ENCODE results near the gene RAB4B.
"Not testable (repeated sequence)": the region's sequence is repeated elsewhere in the genome, so short reads cannot be mapped to it uniquely, and the experiment has no call there.

RAB4B gene, protein sequence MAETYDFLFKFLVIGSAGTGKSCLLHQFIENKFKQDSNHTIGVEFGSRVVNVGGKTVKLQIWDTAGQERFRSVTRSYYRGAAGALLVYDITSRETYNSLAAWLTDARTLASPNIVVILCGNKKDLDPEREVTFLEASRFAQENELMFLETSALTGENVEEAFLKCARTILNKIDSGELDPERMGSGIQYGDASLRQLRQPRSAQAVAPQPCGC

GRCh38 chr19:40777937-40778705 is at the start of gene RAB4B:
Gene RAB4B (plus strand): TSS chr19:40778247. CDS start chr19:40778376, 129 bp downstream.
- DNase-seq = peak; percentile 100

DNA sequence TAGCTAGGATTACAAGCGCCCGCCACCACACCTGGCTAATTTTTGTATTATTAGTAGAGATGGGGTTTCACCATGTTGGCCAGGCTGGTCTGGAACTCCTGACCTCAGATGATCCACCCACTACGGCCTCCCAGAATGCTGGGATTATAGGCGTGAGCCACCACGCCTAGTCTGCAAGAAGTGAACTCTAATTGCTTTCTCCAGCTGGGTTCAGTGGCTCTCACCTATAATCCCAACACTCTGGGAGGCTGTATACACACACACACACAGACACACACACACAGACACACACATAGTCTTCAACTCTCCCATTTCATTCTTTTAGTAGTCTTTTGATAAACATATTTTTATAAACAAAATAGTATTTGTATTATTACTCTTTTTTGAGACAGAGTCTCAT is 48.0 kb upstream of the RAB4B start:
- DNase-seq = not testable (repeated sequence)

GRCh38 chr19:40732304-40732703 is 45.7 kb upstream of the RAB4B start:
- DNase-seq = not testable (repeated sequence)

DNA sequence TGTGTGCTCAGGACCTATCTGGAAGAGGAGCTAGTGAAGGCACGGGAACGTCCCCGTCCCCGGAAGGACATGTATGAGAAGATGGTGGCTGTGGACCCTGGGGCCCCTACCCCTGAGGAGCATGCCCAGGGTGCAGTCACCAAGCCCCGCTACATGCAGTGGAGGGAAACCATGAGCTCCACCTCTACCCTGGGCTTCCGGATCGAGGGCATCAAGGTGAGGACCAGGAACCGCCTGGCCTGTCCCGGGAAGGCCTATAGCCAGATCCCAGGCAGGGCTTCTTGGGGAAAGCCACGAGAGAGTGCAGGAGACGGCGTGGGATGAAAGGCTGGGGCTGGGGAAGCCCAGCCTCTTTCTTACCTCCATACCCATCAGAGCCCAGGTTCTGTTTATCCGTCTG is 44.9 kb upstream of the RAB4B start:
- no peak for DNase-seq

DNA sequence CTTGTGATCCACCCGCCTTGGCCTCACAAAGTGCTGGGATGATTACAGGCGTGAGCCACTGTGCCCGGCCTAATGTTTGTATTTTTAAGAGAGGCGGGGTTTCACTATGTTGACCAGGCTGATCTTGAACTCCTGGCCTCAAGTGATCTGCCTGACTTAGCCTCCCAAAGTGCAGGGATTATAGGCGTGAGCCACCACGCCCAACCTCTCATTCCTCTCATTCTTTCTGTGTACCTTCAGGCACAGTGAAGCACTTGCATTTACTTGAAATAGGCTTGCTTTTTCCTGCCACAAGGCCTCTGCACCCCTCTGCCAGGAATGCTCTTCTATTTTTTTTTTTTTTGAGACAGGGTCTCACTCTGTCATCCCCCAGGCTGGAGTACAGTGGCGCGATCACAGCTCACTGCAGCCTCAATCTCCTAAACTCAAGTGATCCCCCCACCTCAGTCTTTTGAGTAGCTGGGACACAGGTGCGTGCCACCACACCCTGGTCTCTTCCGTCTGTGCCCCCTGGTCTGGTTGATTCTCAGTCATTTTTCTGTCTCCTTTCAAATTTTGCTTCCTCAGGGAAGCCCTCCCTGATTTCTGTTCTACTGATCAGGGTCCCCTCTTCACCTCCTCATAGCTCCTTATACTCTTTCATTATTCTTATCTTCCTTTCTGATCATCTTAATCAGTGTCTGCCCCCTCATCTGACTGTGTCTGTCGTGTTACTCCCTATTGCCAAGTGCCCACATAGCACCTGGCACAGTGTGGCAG is 42.9 kb upstream of the RAB4B start:
- no peak for DNase-seq

DNA sequence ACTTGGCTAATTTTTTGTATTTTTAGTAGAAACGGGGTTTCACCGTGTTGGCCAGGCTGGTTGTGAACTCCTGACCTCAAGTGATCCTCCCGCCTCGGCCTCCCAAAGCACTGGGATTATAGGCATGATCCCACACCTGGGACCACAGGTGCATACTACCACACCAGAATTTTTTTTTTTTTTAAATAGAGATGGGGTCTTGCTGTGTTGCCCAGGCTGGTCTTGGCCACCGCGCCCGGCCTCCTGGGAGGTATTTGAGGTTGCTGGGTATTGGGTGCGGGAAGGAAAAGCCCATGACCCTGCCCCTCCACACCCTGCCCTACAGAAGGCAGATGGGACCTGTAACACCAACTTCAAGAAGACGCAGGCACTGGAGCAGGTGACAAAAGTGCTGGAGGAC is 41.4 kb upstream of the RAB4B start:
- no peak for DNase-seq

- DNase-seq = no peak
These were observed 40.9 kb upstream of the RAB4B start for GRCh38 chr19:40737102-40737644.

DNA sequence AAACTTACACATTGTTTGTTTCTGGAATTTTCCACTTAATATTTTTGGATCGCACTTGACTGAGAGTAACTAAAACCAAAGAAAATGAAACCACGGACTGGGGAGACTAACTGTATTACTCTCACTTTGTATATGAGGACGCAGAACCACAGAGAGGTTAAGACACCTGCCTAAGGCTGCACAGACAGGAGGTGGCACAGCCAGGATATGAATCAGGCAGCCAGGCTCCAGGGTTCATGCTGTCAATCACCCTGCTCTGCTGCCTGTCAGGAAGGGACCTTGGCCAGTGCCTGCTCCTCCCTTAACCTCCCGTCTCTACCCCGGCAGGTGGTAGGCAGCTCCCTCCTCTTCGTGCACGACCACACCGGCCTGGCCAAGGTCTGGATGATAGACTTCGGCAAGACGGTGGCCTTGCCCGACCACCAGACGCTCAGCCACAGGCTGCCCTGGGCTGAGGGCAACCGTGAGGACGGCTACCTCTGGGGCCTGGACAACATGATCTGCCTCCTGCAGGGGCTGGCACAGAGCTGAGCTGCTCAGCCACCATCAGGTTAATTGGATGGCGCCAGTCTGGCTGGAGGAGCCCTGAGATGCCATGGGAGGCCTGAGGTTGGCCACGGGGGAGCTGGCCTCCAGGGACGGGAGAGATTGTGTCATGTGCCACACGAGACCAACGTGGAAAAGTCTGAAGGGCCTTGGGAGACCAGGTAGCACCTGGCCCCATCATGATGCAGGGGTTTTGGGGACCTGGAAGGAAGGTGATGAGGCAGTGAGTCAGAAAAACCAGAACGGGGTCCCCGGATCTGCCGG is 38.8 kb upstream of the RAB4B start:
- DNase-seq = no peak

GRCh38 chr19:40739871-40740703 is 38.0 kb upstream of the RAB4B start:
- no peak for DNase-seq

DNA sequence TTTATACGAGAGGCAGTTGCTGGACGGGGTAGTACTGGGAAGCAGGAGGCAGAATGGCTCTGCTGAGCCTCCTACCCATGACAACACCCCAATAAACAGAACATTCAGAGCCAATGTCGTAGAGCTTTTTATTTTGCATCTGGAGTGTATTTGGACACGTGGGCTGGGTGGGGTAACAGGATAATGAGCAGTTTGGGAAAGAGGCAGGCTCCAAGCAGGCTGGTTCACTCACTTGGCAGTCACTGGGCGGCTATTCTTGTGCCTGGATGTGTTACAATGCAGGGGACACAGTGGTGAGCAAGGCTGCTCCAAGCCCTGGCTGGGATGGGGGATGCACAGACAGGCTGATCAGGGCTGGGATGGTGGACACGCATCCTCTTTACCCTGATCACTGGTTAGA is 37.3 kb upstream of the RAB4B start:
- DNase-seq = no peak

- no peak for DNase-seq
These were observed 36.3 kb upstream of the RAB4B start for GRCh38 chr19:40741527-40742390.

DNA sequence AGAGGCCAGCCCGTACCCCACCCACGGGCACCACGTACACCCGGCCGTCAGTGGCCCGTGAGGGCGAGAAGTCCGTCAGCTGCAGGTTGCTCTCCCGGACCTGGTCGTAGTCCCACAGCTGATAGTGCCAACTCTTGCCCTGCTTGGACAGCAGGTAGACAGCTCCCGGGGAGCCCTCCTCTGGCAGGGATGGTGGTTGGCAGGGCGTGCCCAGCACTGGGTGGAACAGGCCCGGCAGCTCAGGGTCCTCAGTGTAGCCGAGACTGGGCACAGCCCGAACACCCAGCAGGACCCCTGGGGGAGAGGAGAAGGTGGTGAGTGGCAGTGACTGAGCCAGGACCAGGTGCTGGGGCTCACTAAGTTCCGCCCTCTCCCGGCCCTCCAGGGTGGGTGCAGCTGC is 35.6 kb upstream of the RAB4B start:
- no peak for DNase-seq

DNA sequence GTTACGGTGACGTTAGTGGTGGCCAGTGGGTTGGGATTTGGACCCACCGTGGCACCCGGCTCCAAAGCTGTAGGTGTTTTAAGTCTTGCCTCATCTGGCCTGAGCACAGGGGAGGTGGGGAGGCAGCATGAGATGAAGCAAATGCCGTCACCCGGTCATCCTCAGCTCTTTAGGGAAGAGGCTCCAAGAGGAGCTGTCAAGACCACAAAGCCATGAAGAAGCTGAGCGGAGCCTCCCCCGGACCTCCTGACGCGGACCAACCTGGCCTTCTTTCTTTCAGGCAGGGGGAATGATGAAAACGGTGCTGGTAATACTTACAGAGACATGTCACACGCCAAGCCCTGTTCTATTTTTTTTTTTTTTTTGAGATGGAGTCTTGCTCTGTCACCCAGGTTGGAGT is 35.2 kb upstream of the RAB4B start:
- DNase-seq = no peak

- no peak for DNase-seq
These were observed 34.1 kb upstream of the RAB4B start for GRCh38 chr19:40743926-40744325.

DNA sequence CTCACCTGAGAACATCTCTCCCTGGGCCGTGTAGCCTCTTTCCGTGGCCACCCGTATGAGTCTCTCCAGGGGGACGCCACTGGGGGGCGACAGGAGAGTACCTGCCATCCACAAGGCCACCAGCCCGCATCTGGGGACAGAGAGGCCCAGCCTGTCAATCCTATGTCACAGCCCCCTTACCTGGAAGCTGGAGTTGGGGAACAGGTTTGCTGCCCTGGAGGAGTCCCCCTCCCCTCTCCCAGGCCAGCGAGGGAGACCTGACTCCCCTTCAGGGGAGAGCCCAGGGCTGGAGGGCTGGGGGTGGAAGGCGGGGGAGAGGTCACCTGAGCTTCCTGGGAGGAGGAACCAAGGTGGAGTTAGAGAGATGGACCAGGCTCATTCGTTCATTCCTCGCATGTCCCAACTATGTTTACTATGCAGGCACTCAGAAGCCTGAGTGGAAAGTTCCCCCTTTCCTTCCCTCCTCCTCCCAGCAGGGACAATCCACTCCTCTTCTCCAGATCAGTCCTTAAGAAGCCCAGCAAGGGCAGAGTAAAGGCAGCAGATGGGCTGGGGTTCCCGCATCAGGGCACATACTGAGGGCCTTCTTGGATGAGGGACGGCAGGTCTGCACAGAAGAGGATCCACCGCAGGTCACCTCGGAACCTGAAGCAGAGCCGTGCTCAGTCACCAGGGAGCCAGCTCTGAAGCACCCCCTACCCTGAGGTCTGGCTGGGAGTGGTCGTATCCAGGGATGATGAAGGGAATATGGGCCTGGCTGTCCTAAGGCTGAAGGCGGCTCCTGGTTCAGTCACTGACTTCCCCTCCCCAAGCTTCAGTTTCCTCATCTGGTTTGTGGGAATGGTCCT is 33.3 kb upstream of the RAB4B start:
- no peak for DNase-seq

DNA sequence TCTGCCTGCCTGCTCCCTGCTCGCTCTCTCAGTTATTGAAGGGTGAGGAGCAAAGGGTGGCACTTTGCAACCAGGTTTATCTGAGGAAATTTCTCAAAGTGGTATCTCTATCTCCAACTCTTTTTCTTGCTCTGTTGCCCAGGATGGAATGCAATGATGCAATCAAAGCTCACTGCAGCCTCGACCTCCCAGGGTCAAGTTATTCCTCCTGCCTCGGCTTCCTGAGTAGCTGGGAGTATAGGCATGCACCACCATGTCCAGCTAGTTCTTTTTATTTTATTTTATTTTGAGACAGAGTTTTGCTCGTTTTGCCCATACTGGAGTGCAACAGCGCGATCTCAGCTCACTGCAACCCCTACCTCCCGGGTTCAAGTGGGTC is 32.7 kb upstream of the RAB4B start:
- DNase-seq = peak; percentile 72

- DNase-seq = no peak
These were observed 30.5 kb upstream of the RAB4B start for GRCh38 chr19:40747536-40747935.

DNA sequence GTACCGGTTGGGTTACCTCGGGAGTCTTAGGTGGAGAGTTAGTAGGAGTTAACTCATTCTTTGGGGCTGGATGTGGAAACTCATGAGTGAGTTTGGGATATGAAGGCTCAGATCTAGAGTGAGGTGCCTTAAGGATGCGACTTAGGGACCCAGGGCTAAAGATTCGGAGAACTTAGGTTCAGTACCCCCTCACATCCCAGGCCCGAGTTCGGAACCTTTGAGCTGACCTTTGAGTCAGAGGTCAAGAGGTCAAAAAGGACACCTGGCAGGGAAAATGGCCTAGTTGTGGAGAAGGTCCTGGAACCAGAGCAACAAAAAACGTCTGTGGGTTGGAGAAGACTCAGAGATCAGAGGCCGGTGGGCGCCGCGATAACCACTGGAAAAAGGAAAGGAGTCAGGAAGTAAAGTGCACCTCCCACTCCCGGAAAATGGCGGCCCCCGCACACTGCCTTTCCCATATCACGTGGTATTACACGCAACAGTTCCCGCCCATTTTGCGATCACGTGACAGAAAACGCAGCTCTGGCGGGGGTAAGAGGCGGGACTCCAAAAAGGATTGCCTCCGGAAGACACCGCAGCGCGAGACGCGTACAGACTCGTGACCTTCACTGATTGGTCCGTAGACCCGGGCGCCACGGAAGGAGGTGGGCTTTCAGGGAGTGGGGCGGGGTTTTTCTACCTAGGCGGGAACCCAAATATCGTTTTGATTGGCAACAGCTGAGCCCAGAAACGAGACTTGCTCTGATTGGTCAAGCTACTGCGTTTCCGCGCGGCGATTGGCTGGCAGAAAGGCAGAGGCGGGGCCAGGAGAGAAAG is 27.8 kb upstream of the RAB4B start, which contains the start of gene ACTMAP:
Gene ACTMAP, minus strand, starts transcription at position 420 of the 816 bp plus-strand sequence. CDS start 674 bp downstream, outside the sequence.
- peak; percentile 100 for DNase-seq
